AG04450 (cell line): Measurements from ENCODE around the gene TMEM140. TPM values are rescaled to one million over a fixed set of nuclear protein-coding genes. Genes with fewer than 3 reads are reported as not detected.

ENCODE experiments used
- CTCF ChIA-PET: fragments of 300-600, 350-600 bp; formaldehyde crosslinking; extraction: SDS; loops from one replicate; lab custom pipeline; 2022; ENCODE audit warnings: antibody characterized with exemption, inconsistent platforms; lab: Charles Lee
- POLR2A ChIA-PET: fragments of 350-600 bp; formaldehyde crosslinking; extraction: SDS; loops from one replicate; lab custom pipeline; 2021; ENCODE audit warnings: antibody characterized with exemption, inconsistent platforms; lab: Yijun Ruan, JAX
- DNase-seq: peaks from one replicate; pipeline ENCODE4 v3.0.0-alpha.2; 2011; ENCODE audit warnings: low read depth, low spot score
- H3K27ac ChIP-seq: one replicate; pipeline ENCODE4 v1.5.1; 2012; ENCODE audit warnings: low read depth, low read length, control low read depth
- H3K27me3 ChIP-seq: one replicate; pipeline ENCODE4 v1.6.0; 2012; ENCODE audit warnings: low read length; ENCODE audit not compliant: control insufficient read depth, insufficient read depth
- H3K4me3 ChIP-seq: 2 replicates; pipeline ENCODE4 v1.5.1; 2011; ENCODE audit warnings: mild to moderate bottlenecking, low read depth, low read length, control low read depth
- H3K9me3 ChIP-seq: 2 replicates; pipeline ENCODE4 v1.5.1; 2012; ENCODE audit warnings: low read length; ENCODE audit not compliant: control insufficient read depth, insufficient read depth
- polyA plus RNA-seq: library from polyadenylated mRNA; depleted of rRNA; stranded (reverse); fragments of >200 nt; gene quantifications from 2 replicates; pipeline ENCODE4 v1.2.3, GENCODE V29; 2011
- TF ChIP-seq, protein P1 (sequence below): IDR thresholded peaks from 2 replicates; pipeline ENCODE4 v1.5.1; 2011; ENCODE audit warnings: low read depth, low read length, control low read depth, inconsistent platforms

TMEM140 gene
- polyA plus RNA-seq, 1 experiment = 1.0 TPM

DNA sequence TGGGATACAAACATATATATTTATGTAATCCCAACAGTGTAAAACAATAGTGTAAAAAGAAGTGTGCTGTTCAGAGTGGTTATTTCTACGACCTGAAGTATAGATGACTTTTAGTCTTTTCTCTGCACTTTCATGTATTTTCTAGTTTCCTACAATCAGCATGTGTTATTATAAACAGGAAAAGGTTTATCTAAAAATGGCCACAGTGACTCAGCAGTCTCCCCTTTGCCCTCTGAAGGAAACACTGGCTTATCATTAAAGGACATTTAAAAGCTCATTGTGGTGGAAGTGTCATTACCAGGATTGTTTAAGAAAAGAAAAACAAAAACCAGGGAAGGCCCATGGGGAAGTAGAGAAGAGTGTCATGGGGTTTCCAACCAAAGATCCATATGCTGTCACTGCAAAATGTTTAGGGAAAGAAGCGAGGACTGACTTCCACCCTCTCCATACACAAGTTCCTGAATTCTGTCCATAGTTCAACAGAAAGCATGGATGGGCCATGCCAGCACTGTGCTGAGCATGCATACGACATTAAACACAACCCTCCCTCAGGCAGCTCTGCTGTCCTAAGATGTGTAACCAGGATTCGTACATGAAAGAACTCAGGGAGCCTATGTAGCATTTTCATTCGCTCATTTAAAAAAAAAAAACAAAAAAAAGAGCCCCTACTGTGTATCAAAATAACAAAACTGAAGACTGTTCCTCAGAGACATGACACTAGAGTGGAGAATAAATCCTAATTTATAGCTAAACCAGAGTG, 12.4 kb downstream of the TMEM140 start:
- POLR2A ChIA-PET = interaction anchor here (0.7 to 2.0 kb wide), 5 partner anchors 10 to 203 kb away, joined by 3 to 12 read pairs (median 6); partner anchors contain the start of genes CYREN, TMEM140 and WDR91
- H3K9me3 ChIP-seq = peaks cover 10% of the 10 kb centered on the region
- peak overlapping the region; percentile 69 for H3K27ac ChIP-seq
- no peak overlapping the region for H3K4me3 ChIP-seq
- TF ChIP-seq, protein P1, sequence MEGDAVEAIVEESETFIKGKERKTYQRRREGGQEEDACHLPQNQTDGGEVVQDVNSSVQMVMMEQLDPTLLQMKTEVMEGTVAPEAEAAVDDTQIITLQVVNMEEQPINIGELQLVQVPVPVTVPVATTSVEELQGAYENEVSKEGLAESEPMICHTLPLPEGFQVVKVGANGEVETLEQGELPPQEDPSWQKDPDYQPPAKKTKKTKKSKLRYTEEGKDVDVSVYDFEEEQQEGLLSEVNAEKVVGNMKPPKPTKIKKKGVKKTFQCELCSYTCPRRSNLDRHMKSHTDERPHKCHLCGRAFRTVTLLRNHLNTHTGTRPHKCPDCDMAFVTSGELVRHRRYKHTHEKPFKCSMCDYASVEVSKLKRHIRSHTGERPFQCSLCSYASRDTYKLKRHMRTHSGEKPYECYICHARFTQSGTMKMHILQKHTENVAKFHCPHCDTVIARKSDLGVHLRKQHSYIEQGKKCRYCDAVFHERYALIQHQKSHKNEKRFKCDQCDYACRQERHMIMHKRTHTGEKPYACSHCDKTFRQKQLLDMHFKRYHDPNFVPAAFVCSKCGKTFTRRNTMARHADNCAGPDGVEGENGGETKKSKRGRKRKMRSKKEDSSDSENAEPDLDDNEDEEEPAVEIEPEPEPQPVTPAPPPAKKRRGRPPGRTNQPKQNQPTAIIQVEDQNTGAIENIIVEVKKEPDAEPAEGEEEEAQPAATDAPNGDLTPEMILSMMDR = no peak
- H3K27me3 ChIP-seq = peaks cover 2% of the 10 kb centered on the region
- CTCF ChIA-PET = interaction anchor here (1.2 to 2.7 kb wide), 3 partner anchors 9 to 13 kb away, joined by 5 to 9 read pairs (median 8); partner anchors contain the start of genes CYREN and TMEM140
- DNase-seq = no peak

DNA sequence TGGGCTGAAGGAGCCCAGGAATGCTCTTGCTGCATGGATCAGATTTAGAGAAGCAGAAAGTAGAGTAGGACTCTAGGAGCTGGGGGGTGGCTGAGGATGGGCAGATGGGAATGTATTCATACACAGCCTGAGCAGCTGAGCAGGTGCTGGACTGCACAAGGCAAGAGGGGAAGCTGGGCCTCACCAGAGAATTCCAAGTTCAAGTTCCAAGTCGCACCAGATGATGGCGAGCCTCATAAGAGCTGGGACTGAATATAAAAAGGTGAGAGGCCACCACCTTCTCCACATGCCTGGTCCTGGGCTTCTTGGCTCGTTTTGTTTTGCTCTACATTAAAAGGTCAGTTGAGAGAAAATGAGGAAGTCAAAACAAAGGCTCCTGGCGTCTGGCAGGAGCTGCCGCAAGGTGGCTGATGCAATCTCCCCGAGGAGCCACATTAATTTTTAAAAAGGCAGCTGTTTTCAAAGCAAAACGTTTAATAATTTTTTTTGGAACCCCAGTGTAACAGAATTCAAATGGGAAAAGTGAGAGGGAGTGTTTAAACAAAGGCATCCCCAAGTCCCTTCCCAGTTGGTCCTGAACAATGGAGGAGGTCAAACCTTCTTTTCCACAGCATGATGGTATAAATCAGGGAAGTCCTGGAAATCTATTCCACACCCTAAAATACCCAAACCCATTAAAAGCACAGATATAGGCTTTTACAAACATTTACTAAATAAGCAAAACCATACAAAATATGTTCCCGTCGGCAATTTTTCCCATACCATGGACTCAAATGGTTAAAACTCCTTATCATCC, 13.2 kb downstream of the TMEM140 start:
- TF ChIP-seq, protein P1 = no peak
- peak overlapping the region; percentile 69 for H3K27ac ChIP-seq
- CTCF ChIA-PET = interaction anchor here (1.2 to 2.7 kb wide), 3 partner anchors 8 to 14 kb away, joined by 5 to 9 read pairs (median 8); partner anchors contain the start of genes CYREN and TMEM140
- no peaks in the 10 kb centered on the region for H3K27me3 ChIP-seq
- no peak for DNase-seq
- H3K9me3 ChIP-seq = peaks cover 10% of the 10 kb centered on the region
- POLR2A ChIA-PET = interaction anchor here (0.7 to 2.0 kb wide), 5 partner anchors 9 to 204 kb away, joined by 3 to 12 read pairs (median 6); partner anchors contain the start of genes CYREN, TMEM140 and WDR91
- H3K4me3 ChIP-seq = no peak overlapping the region

DNA sequence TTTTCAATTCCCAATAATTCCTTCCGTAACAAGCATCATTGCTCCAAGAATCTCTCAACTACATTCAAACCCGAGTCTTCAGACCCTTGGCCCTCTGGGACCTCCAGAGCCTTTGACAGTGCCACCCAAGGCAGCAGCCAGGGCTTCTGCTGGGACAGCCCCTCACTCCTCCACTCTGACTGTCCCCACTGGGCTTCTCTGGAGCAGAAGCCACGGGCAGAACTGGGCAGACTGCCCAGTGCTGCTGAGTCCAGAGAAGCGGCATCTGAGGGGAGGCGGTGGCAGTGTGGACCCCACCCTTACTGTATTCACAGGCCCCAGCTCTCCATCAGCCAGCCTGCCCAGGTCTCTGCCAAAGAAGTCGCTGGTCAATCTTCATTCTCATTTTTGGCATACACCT, 13.8 kb downstream of the TMEM140 start:
- ChIA-PET POLR2A (no interaction called here), CTCF (interaction anchor here (2.7 kb wide), 1 partner anchor 9 kb away, joined by 9 read pairs; the partner anchor contains the start of gene CYREN)
- DNase-seq = no peak
- Histone ChIP-seq H3K9me3 (peaks cover 8% of the 10 kb centered on the region), H3K27ac (no peak overlapping the region), H3K4me3 (no peak overlapping the region), H3K27me3 (no peaks in the 10 kb centered on the region)
- TF ChIP-seq, protein P1 = no peak

DNA sequence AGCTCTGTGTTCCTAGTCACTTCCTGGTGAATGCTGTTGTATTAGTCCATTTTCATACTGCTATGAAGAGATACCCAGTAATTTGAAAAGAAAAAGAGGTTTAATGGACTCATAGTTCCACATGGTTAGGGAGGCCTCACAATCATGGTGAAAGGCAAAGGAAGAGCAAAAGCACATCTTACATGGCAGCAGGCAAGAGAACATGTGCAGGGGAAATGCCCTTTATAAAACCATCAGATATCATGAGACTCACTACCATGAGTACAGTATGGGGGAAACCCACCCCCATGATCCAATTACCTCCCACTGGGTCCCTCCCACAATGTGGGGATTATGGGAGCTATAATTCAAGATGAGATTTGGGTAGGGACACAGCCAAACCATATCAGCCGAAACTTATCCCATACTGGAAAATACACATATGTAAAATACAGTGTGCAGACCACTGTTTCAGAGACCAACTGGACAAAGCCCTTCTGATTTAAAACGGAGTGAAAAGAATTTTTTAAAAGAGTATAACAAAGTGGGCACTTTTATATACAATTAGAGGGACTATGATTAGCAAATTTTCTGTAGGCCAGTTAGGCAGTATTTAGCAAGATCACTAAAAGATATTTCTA, 14.6 kb downstream of the TMEM140 start:
- POLR2A ChIA-PET = no interaction called here
- CTCF ChIA-PET = interaction anchor here (2.7 kb wide), 1 partner anchor 8 kb away, joined by 9 read pairs; the partner anchor contains the start of gene CYREN
- Histone ChIP-seq H3K27ac (no peak overlapping the region), H3K4me3 (no peak overlapping the region), H3K9me3 (peaks cover 3% of the 10 kb centered on the region), H3K27me3 (no peaks in the 10 kb centered on the region)
- DNase-seq = no peak
- TF ChIP-seq, protein P1 = no peak
